SK-N-SH (cell line): Measurements from ENCODE around the gene MFNG. TPM values are rescaled to one million over a fixed set of nuclear protein-coding genes. Genes with fewer than 3 reads are reported as not detected.

Experiments
- CTCF ChIA-PET: fragments of 300-600, 350-600 bp; formaldehyde crosslinking; extraction: SDS; loops from one replicate; lab custom pipeline; 2021; lab: Yijun Ruan, JAX
- POLR2A ChIA-PET: fragments of 350-600 bp; sonication (Branson Sonifier 250); formaldehyde crosslinking; extraction: SDS; loops from one replicate; lab custom pipeline; 2020; ENCODE audit warnings: antibody characterized with exemption, inconsistent platforms; lab: Yijun Ruan, JAX
- DNase-seq: peaks from one replicate; pipeline ENCODE4 v3.0.0; 2012
- H2AFZ ChIP-seq: fragments of 200-600 bp; sonication (generic); 2 replicates; pipeline ENCODE4 v1.8.1; 2016; ENCODE audit warnings: antibody characterized with exemption, mild to moderate bottlenecking, low read depth
- H3F3A ChIP-seq: fragments of 200-600 bp; sonication (generic); replicated peaks from 2 replicates; pipeline ENCODE3; 2016; ENCODE audit warnings: antibody characterized with exemption, mild to moderate bottlenecking; ENCODE audit not compliant: insufficient read depth
- H3K27ac ChIP-seq, 2 experiments: fragments of 200-500 bp in 1 of 2; fragments of 200-600 bp in 1 of 2; sonication (Bioruptor generic) in 1 of 2; sonication (generic), shearing (Covaris generic) in 1 of 2; 2 replicates each; pipeline versions ENCODE4 v1.5.1 to v1.6.1; 2014 to 2016; ENCODE audit warnings: low read depth in 2 of 2, inconsistent platforms in 1 of 2, low read length in 1 of 2, mild to moderate bottlenecking in 1 of 2, mixed read lengths in 1 of 2
- H3K27me3 ChIP-seq: fragments of 200-600 bp; sonication (generic), shearing (Covaris generic); 2 replicates; pipeline ENCODE4 v1.6.1; 2016; ENCODE audit warnings: mixed run types; ENCODE audit not compliant: insufficient read depth
- H3K36me3 ChIP-seq, 2 experiments: fragments of 200-500 bp in 1 of 2; fragments of 200-600 bp in 1 of 2; sonication (Bioruptor generic) in 1 of 2; sonication (generic) in 1 of 2; replicated peaks in 1 of 2; 2 replicates each; pipeline versions ENCODE3 to v1.5.1; 2014 to 2016; ENCODE audit warnings: low read length in 1 of 2, mild to moderate bottlenecking in 1 of 2; ENCODE audit not compliant: insufficient read depth in 2 of 2, control insufficient read depth in 1 of 2
- H3K4me1 ChIP-seq, 2 experiments: fragments of 200-500 bp in 1 of 2; fragments of 200-600 bp in 1 of 2; sonication (Bioruptor generic) in 1 of 2; sonication (generic), shearing (Covaris generic) in 1 of 2; 2 replicates each; pipeline versions ENCODE4 v1.5.1 to v1.6.1; 2014 to 2016; ENCODE audit warnings: low read depth in 1 of 2, low read length in 1 of 2, mixed run types in 1 of 2; ENCODE audit not compliant: insufficient read depth in 2 of 2, control insufficient read depth in 1 of 2
- H3K4me2 ChIP-seq: fragments of 200-600 bp; sonication (generic), shearing (Covaris generic); 2 replicates; pipeline ENCODE4 v1.6.1; 2017; ENCODE audit warnings: mixed run types
- H3K4me3 ChIP-seq, 2 experiments: fragments of 200-500 bp in 1 of 2; fragments of 200-600 bp in 1 of 2; sonication (Bioruptor generic) in 1 of 2; sonication (generic), shearing (Covaris generic) in 1 of 2; 2 replicates each; pipeline versions ENCODE4 v1.5.1 to v1.8.1; 2014 to 2016; ENCODE audit warnings: low read depth in 2 of 2, inconsistent platforms in 1 of 2, low read length in 1 of 2, mild to moderate bottlenecking in 1 of 2, mixed read lengths in 1 of 2, moderate library complexity in 1 of 2
- H3K79me2 ChIP-seq: fragments of 200-600 bp; sonication (generic); 2 replicates; pipeline ENCODE4 v1.8.1; 2017; ENCODE audit warnings: mild to moderate bottlenecking; ENCODE audit not compliant: insufficient read depth
- H3K9ac ChIP-seq: fragments of 200-600 bp; sonication (generic); 2 replicates; pipeline ENCODE4 v1.6.1; 2017; ENCODE audit warnings: mixed run types
- H3K9me2 ChIP-seq: fragments of 200-600 bp; sonication (generic); 2 replicates; pipeline ENCODE4 v1.6.1; 2017; ENCODE audit warnings: mixed run types
- H3K9me3 ChIP-seq: fragments of 200-600 bp; sonication (generic); 2 replicates; pipeline ENCODE4 v1.6.1; 2017; ENCODE audit warnings: mixed run types, mild to moderate bottlenecking, moderate library complexity
- H4K20me1 ChIP-seq: fragments of 200-600 bp; sonication (generic); 2 replicates; pipeline ENCODE4 v1.6.1; 2017; ENCODE audit warnings: mild to moderate bottlenecking, mixed run types; ENCODE audit not compliant: insufficient read depth
- FOXJ3 ChIP-seq: sonication (generic); formaldehyde crosslinking; IDR thresholded peaks from 2 replicates; pipeline ENCODE4 v1.5.1; 2020; ENCODE audit warnings: mild to moderate bottlenecking, missing genetic modification reagents
- IRF3 ChIP-seq: fragments of 150-350 bp; IDR thresholded peaks from 2 replicates; pipeline ENCODE4 v1.6.1; 2016; ENCODE audit warnings: mild to moderate bottlenecking, low read depth, low read length
- MAX ChIP-seq: IDR thresholded peaks from 2 replicates; pipeline ENCODE4 v1.4.0; 2012; ENCODE audit warnings: low read depth
- POLR2AphosphoS5 ChIP-seq: IDR thresholded peaks from 2 replicates; pipeline ENCODE4 v1.6.1; 2012; ENCODE audit warnings: low read depth, low read length
- RCOR1 ChIP-seq: fragments of 150-350 bp; IDR thresholded peaks from 2 replicates; pipeline ENCODE4 v1.6.1; 2017; ENCODE audit warnings: antibody characterized with exemption, low read length
- RFX5 ChIP-seq: IDR thresholded peaks from 2 replicates; pipeline ENCODE4 v1.6.1; 2012; ENCODE audit warnings: mild to moderate bottlenecking, improper control_type of control experiment, low read length
- TEAD4 ChIP-seq: IDR thresholded peaks from 2 replicates; pipeline ENCODE4 v1.4.0; 2012; ENCODE audit warnings: mild to moderate bottlenecking, borderline replicate concordance; ENCODE audit not compliant: insufficient read depth
- WGBS: methylation state at CpG from one replicate; pipeline ENCODE4 v1.1.6; 2017; ENCODE audit warnings: low lambda C conversion rate; 5-methylcytosine and 5-hydroxymethylcytosine counted together
- polyA plus RNA-seq, 3 experiments: library from polyadenylated mRNA; depleted of rRNA; stranded (reverse); fragments of >200 nt; gene quantifications; 2 replicates each; pipeline ENCODE4 v1.2.3, GENCODE V29; 2012
- TF ChIP-seq, protein P1 (sequence below): IDR thresholded peaks from 2 replicates; pipeline ENCODE4 v1.4.0; 2012; ENCODE audit warnings: low read depth, borderline replicate concordance
- TF ChIP-seq, protein P2 (sequence below): fragments of 200-600 bp; sonication (generic); IDR thresholded peaks from 2 replicates; pipeline ENCODE4 v1.6.1; 2017; ENCODE audit warnings: antibody characterized with exemption, mild to moderate bottlenecking, moderate library complexity
- TF ChIP-seq, protein P3 (sequence below): fragments of 150-350 bp; IDR thresholded peaks from 2 replicates; pipeline ENCODE4 v1.6.1; 2017; ENCODE audit warnings: antibody characterized with exemption, low read length, low read depth, borderline replicate concordance
- TF ChIP-seq, protein P4 (sequence below): IDR thresholded peaks from 2 replicates; pipeline ENCODE4; 2012

MFNG gene
- polyA plus RNA-seq, 1 of the 3 experiments (the other 2 are of a cell fraction): 0.18 TPM

DNA sequence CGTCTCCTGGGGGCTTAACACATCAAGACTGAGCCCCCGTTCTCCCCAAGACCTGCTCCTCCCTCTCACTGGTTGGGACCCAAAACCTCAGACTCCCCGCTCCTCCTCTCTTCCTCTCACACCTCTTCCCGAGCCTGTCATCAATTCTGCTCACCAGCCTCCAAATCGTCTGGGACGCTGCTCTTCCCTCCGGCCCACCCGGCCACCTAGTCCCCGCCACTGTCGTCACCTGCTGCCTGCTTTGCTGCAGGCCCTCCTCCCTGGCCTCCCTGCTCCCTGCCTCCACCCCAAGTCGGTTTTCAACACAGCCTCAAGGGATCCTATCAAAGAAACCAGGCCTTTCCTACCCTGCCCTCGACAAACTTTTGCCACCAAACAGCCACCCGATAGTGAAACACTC is 3.1 kb downstream of the MFNG start (continued):
- TF ChIP-seq, protein P1, sequence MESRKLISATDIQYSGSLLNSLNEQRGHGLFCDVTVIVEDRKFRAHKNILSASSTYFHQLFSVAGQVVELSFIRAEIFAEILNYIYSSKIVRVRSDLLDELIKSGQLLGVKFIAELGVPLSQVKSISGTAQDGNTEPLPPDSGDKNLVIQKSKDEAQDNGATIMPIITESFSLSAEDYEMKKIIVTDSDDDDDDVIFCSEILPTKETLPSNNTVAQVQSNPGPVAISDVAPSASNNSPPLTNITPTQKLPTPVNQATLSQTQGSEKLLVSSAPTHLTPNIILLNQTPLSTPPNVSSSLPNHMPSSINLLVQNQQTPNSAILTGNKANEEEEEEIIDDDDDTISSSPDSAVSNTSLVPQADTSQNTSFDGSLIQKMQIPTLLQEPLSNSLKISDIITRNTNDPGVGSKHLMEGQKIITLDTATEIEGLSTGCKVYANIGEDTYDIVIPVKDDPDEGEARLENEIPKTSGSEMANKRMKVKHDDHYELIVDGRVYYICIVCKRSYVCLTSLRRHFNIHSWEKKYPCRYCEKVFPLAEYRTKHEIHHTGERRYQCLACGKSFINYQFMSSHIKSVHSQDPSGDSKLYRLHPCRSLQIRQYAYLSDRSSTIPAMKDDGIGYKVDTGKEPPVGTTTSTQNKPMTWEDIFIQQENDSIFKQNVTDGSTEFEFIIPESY: no peak
- TF ChIP-seq RFX5: no peak
- no peak for TF ChIP-seq RCOR1
- no peak for TF ChIP-seq MAX
- TF ChIP-seq, all 33 proteins: peak for 0

DNA sequence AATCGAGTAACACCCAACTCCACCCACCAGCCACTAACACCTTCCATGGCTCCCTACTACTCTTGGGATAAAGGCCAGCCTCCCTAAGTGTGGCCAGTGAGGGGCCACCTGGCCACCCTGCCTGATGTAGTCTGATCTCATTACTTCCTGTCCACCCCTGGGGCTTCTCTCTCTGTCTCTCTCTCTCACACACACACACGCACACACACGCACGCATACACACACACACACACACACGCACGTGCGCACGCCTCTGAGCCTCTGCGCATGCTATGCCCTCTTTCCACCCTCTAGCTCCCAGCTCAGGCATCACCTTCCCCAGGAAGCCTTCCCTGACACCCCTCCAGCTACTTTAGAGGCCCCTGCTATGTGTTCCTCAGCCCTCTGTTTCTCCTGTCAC is 3.9 kb downstream of the MFNG start:
- TF ChIP-seq RCOR1 (no peak), IRF3 (no peak), FOXJ3 (no peak), TEAD4 (no peak), POLR2AphosphoS5 (no peak)
- TF ChIP-seq, protein P2, sequence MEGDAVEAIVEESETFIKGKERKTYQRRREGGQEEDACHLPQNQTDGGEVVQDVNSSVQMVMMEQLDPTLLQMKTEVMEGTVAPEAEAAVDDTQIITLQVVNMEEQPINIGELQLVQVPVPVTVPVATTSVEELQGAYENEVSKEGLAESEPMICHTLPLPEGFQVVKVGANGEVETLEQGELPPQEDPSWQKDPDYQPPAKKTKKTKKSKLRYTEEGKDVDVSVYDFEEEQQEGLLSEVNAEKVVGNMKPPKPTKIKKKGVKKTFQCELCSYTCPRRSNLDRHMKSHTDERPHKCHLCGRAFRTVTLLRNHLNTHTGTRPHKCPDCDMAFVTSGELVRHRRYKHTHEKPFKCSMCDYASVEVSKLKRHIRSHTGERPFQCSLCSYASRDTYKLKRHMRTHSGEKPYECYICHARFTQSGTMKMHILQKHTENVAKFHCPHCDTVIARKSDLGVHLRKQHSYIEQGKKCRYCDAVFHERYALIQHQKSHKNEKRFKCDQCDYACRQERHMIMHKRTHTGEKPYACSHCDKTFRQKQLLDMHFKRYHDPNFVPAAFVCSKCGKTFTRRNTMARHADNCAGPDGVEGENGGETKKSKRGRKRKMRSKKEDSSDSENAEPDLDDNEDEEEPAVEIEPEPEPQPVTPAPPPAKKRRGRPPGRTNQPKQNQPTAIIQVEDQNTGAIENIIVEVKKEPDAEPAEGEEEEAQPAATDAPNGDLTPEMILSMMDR: no peak
- TF ChIP-seq, protein P1: no peak
- TF ChIP-seq, protein P3, sequence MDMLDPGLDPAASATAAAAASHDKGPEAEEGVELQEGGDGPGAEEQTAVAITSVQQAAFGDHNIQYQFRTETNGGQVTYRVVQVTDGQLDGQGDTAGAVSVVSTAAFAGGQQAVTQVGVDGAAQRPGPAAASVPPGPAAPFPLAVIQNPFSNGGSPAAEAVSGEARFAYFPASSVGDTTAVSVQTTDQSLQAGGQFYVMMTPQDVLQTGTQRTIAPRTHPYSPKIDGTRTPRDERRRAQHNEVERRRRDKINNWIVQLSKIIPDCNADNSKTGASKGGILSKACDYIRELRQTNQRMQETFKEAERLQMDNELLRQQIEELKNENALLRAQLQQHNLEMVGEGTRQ: no peak
- TF ChIP-seq, protein P4, sequence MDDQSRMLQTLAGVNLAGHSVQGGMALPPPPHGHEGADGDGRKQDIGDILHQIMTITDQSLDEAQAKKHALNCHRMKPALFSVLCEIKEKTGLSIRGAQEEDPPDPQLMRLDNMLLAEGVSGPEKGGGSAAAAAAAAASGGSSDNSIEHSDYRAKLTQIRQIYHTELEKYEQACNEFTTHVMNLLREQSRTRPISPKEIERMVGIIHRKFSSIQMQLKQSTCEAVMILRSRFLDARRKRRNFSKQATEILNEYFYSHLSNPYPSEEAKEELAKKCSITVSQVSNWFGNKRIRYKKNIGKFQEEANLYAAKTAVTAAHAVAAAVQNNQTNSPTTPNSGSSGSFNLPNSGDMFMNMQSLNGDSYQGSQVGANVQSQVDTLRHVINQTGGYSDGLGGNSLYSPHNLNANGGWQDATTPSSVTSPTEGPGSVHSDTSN: no peak
- Histone ChIP-seq H3K9ac (no peak overlapping the region), H2AFZ (no peak overlapping the region), H3K36me3 (no peaks in the 10 kb centered on the region), H3K4me3 (no peak overlapping the region), H3F3A (peaks cover 3% of the 10 kb centered on the region), H3K9me2 (no peaks in the 10 kb centered on the region), H3K9me3 (no peaks in the 10 kb centered on the region), H3K27ac (no peak overlapping the region), H3K79me2 (no peaks in the 10 kb centered on the region), H3K4me2 (no peak overlapping the region), H3K4me1 (peaks cover 0 to 10% of the 10 kb centered on the region in 2 experiments; a peak in 1 of 4 replicates), H3K27me3 (no peaks in the 10 kb centered on the region), H4K20me1 (no peaks in the 10 kb centered on the region)
- ChIA-PET CTCF (interaction anchor here (1.3 to 4.0 kb wide), 2 partner anchors 10 kb away, joined by 7 to 22 read pairs; no protein-coding TSS in a partner anchor), POLR2A (interaction anchor here (0.6 kb wide), 1 partner anchor 197 kb away, joined by 4 read pairs; no protein-coding TSS in a partner anchor)
- no peak for DNase-seq
- WGBS: 85% methylated on average over 9 of the region's 9 CpGs
